MM.1S (cell line): ENCODE results near the gene PPP1R15B.
A peak's percentile ranks its signal among the peaks of the same experiment; 100 is the strongest.

Experiments used
- DNase-seq: peaks from one replicate; pipeline ENCODE4 v3.0.0-alpha.2; 2015
- H2AFZ ChIP-seq: fragments of 300-600 bp; sonication (generic); 2 replicates; pipeline ENCODE4 v1.6.0; 2016; ENCODE audit warnings: antibody characterized with exemption, low read length
- H3F3A ChIP-seq: fragments of 300-600 bp; sonication (generic); 2 replicates; pipeline ENCODE4 v1.6.1; 2016; ENCODE audit warnings: mild to moderate bottlenecking, antibody characterized with exemption, low read length, moderate library complexity, mixed read lengths; ENCODE audit not compliant: insufficient read depth
- H3K27ac ChIP-seq: fragments of 300-600 bp; sonication (generic); 2 replicates; pipeline ENCODE4 v1.5.1; 2016; ENCODE audit warnings: mild to moderate bottlenecking, low read length
- H3K27me3 ChIP-seq: fragments of 300-600 bp; sonication (generic); replicated peaks from 2 replicates; pipeline ENCODE4 v1.6.0; 2016; ENCODE audit warnings: low read length; ENCODE audit not compliant: insufficient read depth
- H3K36me3 ChIP-seq: fragments of 300-600 bp; sonication (generic); replicated peaks from 2 replicates; pipeline ENCODE4 v1.6.1; 2016; ENCODE audit warnings: mild to moderate bottlenecking, low read length, mixed read lengths; ENCODE audit not compliant: insufficient read depth
- H3K4me1 ChIP-seq: fragments of 300-600 bp; sonication (generic); 2 replicates; pipeline ENCODE4 v1.6.1; 2016; ENCODE audit warnings: low read length, mixed read lengths
- H3K4me2 ChIP-seq: fragments of 300-600 bp; sonication (generic); 2 replicates; pipeline ENCODE4 v1.6.0; 2016; ENCODE audit warnings: low read depth, low read length
- H3K4me3 ChIP-seq: fragments of 300-600 bp; sonication (generic); 2 replicates; pipeline ENCODE4 v1.5.1; 2016; ENCODE audit warnings: low read length, mixed read lengths
- H3K79me2 ChIP-seq: fragments of 300-600 bp; sonication (generic); 2 replicates; pipeline ENCODE4 v1.6.1; 2016; ENCODE audit warnings: mixed run types, low read length, mixed read lengths
- H3K9ac ChIP-seq: fragments of 300-600 bp; sonication (generic); 2 replicates; pipeline ENCODE4 v1.6.1; 2016; ENCODE audit warnings: low read length, mixed read lengths
- H3K9me2 ChIP-seq: fragments of 300-600 bp; sonication (generic); replicated peaks from 2 replicates; pipeline ENCODE4 v1.6.1; 2016; ENCODE audit warnings: mild to moderate bottlenecking, low read length, mixed read lengths; ENCODE audit not compliant: insufficient read depth
- H3K9me3 ChIP-seq: fragments of 300-600 bp; sonication (generic); replicated peaks from 2 replicates; pipeline ENCODE4 v1.6.1; 2016; ENCODE audit warnings: mild to moderate bottlenecking, low read length, mixed read lengths; ENCODE audit not compliant: insufficient read depth
- H4K20me1 ChIP-seq: fragments of 300-600 bp; sonication (generic); 2 replicates; pipeline ENCODE4 v1.6.1; 2016; ENCODE audit warnings: mild to moderate bottlenecking, low read length, moderate library complexity, mixed read lengths; ENCODE audit not compliant: insufficient read depth
- CTCF ChIP-seq: fragments of 300-600 bp; sonication (generic); IDR thresholded peaks from 2 replicates; pipeline ENCODE4 v1.5.1; 2016; ENCODE audit warnings: antibody characterized with exemption, low read length, mixed read lengths
- EZH2 ChIP-seq: fragments of 300-600 bp; sonication (generic); optimal IDR thresholded peaks from 2 replicates; pipeline ENCODE3; 2017; ENCODE audit warnings: low read depth, mild to moderate bottlenecking, antibody characterized with exemption, low read length, mixed read lengths
- EZH2phosphoT487 ChIP-seq: fragments of 300-600 bp; sonication (generic); IDR thresholded peaks from 2 replicates; pipeline ENCODE4 v1.6.1; 2018; ENCODE audit warnings: antibody characterized with exemption, low read length

The PPP1R15B gene

DNA sequence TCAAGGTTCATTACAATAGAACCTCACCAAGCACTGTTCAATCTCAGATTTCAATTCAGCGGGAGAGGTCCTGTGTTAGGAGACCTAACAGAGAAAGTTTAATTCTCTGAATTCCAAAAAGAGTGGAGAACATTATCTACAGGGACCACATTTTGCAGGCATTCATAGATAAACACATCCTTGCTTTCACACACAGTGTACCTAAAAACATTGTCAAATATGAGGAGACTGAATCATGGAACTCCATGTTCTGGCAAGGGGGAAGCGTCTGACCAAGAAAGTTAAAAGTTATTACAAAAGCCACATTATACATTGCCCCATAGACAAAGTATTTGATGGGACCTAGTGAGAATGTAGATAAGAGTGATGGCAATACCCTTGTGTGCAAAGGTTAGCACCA is 21.1 kb upstream of the PPP1R15B start:
- no peaks in the 10 kb centered on the region for H3K79me2 ChIP-seq

GRCh38 chr1:204431310-204432184 is 19.9 kb upstream of the PPP1R15B start:
- H3F3A ChIP-seq, result no peaks in the 10 kb centered on the region
- no peaks in the 10 kb centered on the region for H3K36me3 ChIP-seq
- no peaks in the 10 kb centered on the region for H3K79me2 ChIP-seq
- H3K4me1 ChIP-seq, result no peaks in the 10 kb centered on the region
- H3K4me3 ChIP-seq, result no peak overlapping the region
- H3K27me3 ChIP-seq, result no peaks in the 10 kb centered on the region
- H3K9ac ChIP-seq, result no peak overlapping the region
- no peaks in the 10 kb centered on the region for H3K9me3 ChIP-seq
- no peak overlapping the region for H2AFZ ChIP-seq
- TF ChIP-seq CTCF (peak; percentile 99), EZH2 (no peak)
- H3K9me2 ChIP-seq, result no peaks in the 10 kb centered on the region
- H3K27ac ChIP-seq, result no peak overlapping the region
- no peak overlapping the region for H3K4me2 ChIP-seq
- DNase-seq, result peak; percentile 82
- no peaks in the 10 kb centered on the region for H4K20me1 ChIP-seq

More for the DNA sequence above, 21.1 kb upstream of the PPP1R15B start:
- Histone ChIP-seq H3K4me3 (no peak overlapping the region), H3K9ac (no peak overlapping the region), H4K20me1 (no peaks in the 10 kb centered on the region), H3K4me2 (no peak overlapping the region), H3K27ac (no peak overlapping the region), H3K27me3 (no peaks in the 10 kb centered on the region), H2AFZ (no peak overlapping the region), H3K36me3 (no peaks in the 10 kb centered on the region), H3K4me1 (no peaks in the 10 kb centered on the region), H3K9me2 (no peaks in the 10 kb centered on the region), H3K9me3 (no peaks in the 10 kb centered on the region), H3F3A (no peaks in the 10 kb centered on the region)
- DNase-seq, result no peak
- no peak for TF ChIP-seq CTCF
- TF ChIP-seq EZH2, result no peak
- TF ChIP-seq EZH2phosphoT487, result no peak

GRCh38 chr1:204429746-204430145 is 18.1 kb upstream of the PPP1R15B start:
- Histone ChIP-seq H3K9me3 (no peaks in the 10 kb centered on the region), H3K79me2 (no peaks in the 10 kb centered on the region), H3K4me1 (no peaks in the 10 kb centered on the region), H3K36me3 (no peaks in the 10 kb centered on the region), H4K20me1 (no peaks in the 10 kb centered on the region), H3K9ac (no peak overlapping the region), H3K27me3 (no peaks in the 10 kb centered on the region), H3K27ac (no peak overlapping the region), H3K9me2 (no peaks in the 10 kb centered on the region), H2AFZ (no peak overlapping the region), H3K4me3 (no peak overlapping the region), H3K4me2 (no peak overlapping the region), H3F3A (no peaks in the 10 kb centered on the region)
- TF ChIP-seq CTCF (no peak), EZH2phosphoT487 (no peak), EZH2 (no peak)
- DNase-seq, result no peak
